Measurements from ENCODE around the gene FKBP14.

FKBP14 gene

DNA sequence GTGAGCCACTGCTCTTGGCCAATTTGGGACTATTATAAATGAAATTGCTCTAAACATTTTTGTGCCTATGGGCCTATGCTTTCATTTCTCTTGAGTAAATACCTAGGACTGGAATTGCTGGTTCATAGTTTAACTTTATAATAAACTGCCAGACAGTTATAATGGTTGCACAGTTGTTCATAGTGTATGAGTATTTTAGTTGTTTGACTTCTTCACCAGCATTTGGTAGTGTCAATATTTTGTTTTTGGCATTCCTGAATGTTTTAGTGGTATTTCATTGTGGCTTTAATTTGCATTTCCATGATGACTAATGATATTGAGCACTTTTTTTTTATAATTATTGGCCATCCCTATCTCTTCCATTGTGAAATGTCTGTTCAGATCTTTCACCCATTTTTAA lies 31.2 kb upstream of the FKBP14 start:
- H3K79me2 ChIP-seq (ENCODE audit: control insufficient read depth, low read length): no peaks in the 10 kb centered on the region
- no peak overlapping the region for H3K27ac ChIP-seq (ENCODE audit: low read depth, low read length)
- no peak overlapping the region for H3K4me3 ChIP-seq (ENCODE audit: low read length)
- H3K4me1 ChIP-seq (ENCODE audit: control insufficient read depth, low read length): peaks cover 14% of the 10 kb centered on the region
- TF ChIP-seq, protein P1, sequence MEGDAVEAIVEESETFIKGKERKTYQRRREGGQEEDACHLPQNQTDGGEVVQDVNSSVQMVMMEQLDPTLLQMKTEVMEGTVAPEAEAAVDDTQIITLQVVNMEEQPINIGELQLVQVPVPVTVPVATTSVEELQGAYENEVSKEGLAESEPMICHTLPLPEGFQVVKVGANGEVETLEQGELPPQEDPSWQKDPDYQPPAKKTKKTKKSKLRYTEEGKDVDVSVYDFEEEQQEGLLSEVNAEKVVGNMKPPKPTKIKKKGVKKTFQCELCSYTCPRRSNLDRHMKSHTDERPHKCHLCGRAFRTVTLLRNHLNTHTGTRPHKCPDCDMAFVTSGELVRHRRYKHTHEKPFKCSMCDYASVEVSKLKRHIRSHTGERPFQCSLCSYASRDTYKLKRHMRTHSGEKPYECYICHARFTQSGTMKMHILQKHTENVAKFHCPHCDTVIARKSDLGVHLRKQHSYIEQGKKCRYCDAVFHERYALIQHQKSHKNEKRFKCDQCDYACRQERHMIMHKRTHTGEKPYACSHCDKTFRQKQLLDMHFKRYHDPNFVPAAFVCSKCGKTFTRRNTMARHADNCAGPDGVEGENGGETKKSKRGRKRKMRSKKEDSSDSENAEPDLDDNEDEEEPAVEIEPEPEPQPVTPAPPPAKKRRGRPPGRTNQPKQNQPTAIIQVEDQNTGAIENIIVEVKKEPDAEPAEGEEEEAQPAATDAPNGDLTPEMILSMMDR (IDR thresholded peaks at IDR 0.05; ENCODE audit: low read depth, low read length, poor library complexity, severe bottlenecking): no peak
- no peak for TF ChIP-seq EZH2phosphoT487 (IDR thresholded peaks at IDR 0.05; ENCODE audit: borderline replicate concordance, low read length)
- H3K9me3 ChIP-seq (ENCODE audit: control insufficient read depth, insufficient read depth, low read length): no peaks in the 10 kb centered on the region
- no peak overlapping the region for H3K4me2 ChIP-seq (ENCODE audit: low read length)
- no peaks in the 10 kb centered on the region for H4K20me1 ChIP-seq (ENCODE audit: control insufficient read depth, insufficient read depth, low read depth, low read length)
- H3K27me3 ChIP-seq (ENCODE audit: control insufficient read depth, low read length): no peaks in the 10 kb centered on the region
- no peaks in the 10 kb centered on the region for H3K9me2 ChIP-seq (replicated peaks; ENCODE audit: control insufficient read depth, low read length)
- H3F3A ChIP-seq (ENCODE audit: control insufficient read depth, insufficient read depth): no peaks in the 10 kb centered on the region
- H3K36me3 ChIP-seq (ENCODE audit: control insufficient read depth, low read length): peaks cover 21% of the 10 kb centered on the region

DNA sequence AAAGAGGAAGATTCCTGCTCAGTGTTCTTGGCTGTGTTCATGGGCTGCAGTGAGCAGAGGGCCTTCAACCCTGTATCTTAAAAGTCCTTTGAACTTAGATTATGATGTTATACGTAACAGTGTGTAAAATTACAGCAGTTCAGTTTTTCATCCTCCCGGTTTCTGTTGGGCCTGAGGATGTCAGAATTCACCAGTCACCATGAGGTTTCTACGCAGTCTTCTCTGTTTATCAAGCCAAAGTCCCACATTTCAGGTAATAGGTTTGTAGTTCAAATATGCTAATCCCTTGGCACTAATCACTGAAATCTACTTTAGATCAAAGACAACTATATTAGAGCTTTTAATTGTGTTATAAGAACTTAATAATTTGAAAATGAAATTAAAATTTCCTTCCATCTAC lies 26.6 kb upstream of the FKBP14 start:
- Histone ChIP-seq H3F3A (ENCODE audit: control insufficient read depth, insufficient read depth) (no peaks in the 10 kb centered on the region), H3K36me3 (ENCODE audit: control insufficient read depth, low read length) (peaks cover 29% of the 10 kb centered on the region), H3K4me3 (ENCODE audit: low read length) (no peak overlapping the region), H3K4me2 (ENCODE audit: low read length) (no peak overlapping the region), H3K27ac (ENCODE audit: low read depth, low read length) (no peak overlapping the region), H3K27me3 (ENCODE audit: control insufficient read depth, low read length) (no peaks in the 10 kb centered on the region), H3K4me1 (ENCODE audit: control insufficient read depth, low read length) (no peaks in the 10 kb centered on the region), H3K9me2 (replicated peaks; ENCODE audit: control insufficient read depth, low read length) (no peaks in the 10 kb centered on the region), H3K9me3 (ENCODE audit: control insufficient read depth, insufficient read depth, low read length) (no peaks in the 10 kb centered on the region), H3K79me2 (ENCODE audit: control insufficient read depth, low read length) (no peaks in the 10 kb centered on the region), H4K20me1 (ENCODE audit: control insufficient read depth, insufficient read depth, low read depth, low read length) (no peaks in the 10 kb centered on the region)
- TF ChIP-seq, protein P1 (IDR thresholded peaks at IDR 0.05; ENCODE audit: low read depth, low read length, poor library complexity, severe bottlenecking): no peak
- TF ChIP-seq EZH2phosphoT487 (IDR thresholded peaks at IDR 0.05; ENCODE audit: borderline replicate concordance, low read length): no peak

DNA sequence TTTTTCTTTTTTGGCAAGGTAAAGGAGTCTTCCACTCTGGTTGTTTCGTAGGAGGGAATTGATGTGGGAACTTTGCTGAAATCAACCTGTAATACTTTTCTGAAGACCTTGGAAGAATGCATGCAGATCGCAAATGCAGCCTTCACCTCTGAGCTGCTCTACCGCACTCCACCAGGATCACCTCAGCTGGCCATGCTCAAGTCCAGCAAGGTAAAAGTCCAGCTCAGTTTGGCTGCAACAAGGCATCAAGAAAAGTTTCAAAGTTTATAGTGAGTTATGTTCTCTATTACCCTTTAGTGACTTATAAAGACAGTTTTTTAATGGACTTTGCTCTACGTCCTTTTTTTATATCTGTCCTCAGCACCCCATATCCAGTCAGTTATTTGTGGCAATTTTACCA lies 22.7 kb upstream of the FKBP14 start:
- TF ChIP-seq EZH2phosphoT487 (IDR thresholded peaks at IDR 0.05; ENCODE audit: borderline replicate concordance, low read length): no peak
- TF ChIP-seq, protein P1 (IDR thresholded peaks at IDR 0.05; ENCODE audit: low read depth, low read length, poor library complexity, severe bottlenecking): no peak

DNA sequence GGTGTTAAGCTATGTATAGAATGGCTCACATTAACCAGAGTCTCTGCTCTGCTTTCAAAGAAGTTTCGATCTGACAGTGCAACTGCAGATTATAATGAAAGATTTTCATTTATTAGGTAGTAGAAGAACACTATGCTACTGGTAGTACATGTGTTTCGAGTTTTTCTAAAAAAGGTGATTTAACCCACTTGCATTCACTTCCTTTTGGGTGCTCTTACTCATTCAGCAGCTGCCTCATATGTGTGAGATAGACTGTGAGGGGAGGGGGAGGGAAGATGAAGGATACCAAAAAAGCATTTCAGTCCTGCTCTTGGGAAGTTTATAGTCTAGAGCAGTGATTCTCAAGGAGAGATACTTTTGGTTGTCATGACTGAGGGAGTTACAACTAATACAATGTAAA lies 22.1 kb upstream of the FKBP14 start:
- no peaks in the 10 kb centered on the region for H3K4me1 ChIP-seq (ENCODE audit: control insufficient read depth, low read length)
- no peaks in the 10 kb centered on the region for H4K20me1 ChIP-seq (ENCODE audit: control insufficient read depth, insufficient read depth, low read depth, low read length)
- peaks cover 31% of the 10 kb centered on the region for H3K36me3 ChIP-seq (ENCODE audit: control insufficient read depth, low read length)
- H3K4me3 ChIP-seq (ENCODE audit: low read length): no peak overlapping the region
- no peaks in the 10 kb centered on the region for H3F3A ChIP-seq (ENCODE audit: control insufficient read depth, insufficient read depth)
- H3K27ac ChIP-seq (ENCODE audit: low read depth, low read length): no peak overlapping the region
- no peaks in the 10 kb centered on the region for H3K9me3 ChIP-seq (ENCODE audit: control insufficient read depth, insufficient read depth, low read length)
- H3K4me2 ChIP-seq (ENCODE audit: low read length): no peak overlapping the region
- no peaks in the 10 kb centered on the region for H3K27me3 ChIP-seq (ENCODE audit: control insufficient read depth, low read length)
- TF ChIP-seq, protein P1 (IDR thresholded peaks at IDR 0.05; ENCODE audit: low read depth, low read length, poor library complexity, severe bottlenecking): no peak
- TF ChIP-seq EZH2phosphoT487 (IDR thresholded peaks at IDR 0.05; ENCODE audit: borderline replicate concordance, low read length): no peak
- H3K79me2 ChIP-seq (ENCODE audit: control insufficient read depth, low read length): no peaks in the 10 kb centered on the region
- H3K9me2 ChIP-seq (replicated peaks; ENCODE audit: control insufficient read depth, low read length): no peaks in the 10 kb centered on the region

More for the DNA sequence above, 22.7 kb upstream of the FKBP14 start:
- Histone ChIP-seq H3K79me2 (ENCODE audit: control insufficient read depth, low read length) (no peaks in the 10 kb centered on the region), H3K27me3 (ENCODE audit: control insufficient read depth, low read length) (no peaks in the 10 kb centered on the region), H3K27ac (ENCODE audit: low read depth, low read length) (no peak overlapping the region), H3K4me1 (ENCODE audit: control insufficient read depth, low read length) (no peaks in the 10 kb centered on the region), H3K9me2 (replicated peaks; ENCODE audit: control insufficient read depth, low read length) (no peaks in the 10 kb centered on the region), H3K9me3 (ENCODE audit: control insufficient read depth, insufficient read depth, low read length) (no peaks in the 10 kb centered on the region), H3F3A (ENCODE audit: control insufficient read depth, insufficient read depth) (no peaks in the 10 kb centered on the region), H3K4me3 (ENCODE audit: low read length) (no peak overlapping the region), H3K4me2 (ENCODE audit: low read length) (no peak overlapping the region), H4K20me1 (ENCODE audit: control insufficient read depth, insufficient read depth, low read depth, low read length) (no peaks in the 10 kb centered on the region), H3K36me3 (ENCODE audit: control insufficient read depth, low read length) (peaks cover 37% of the 10 kb centered on the region)
